ENCODE results near the gene ZBTB20.

Gene ZBTB20

GRCh38 chr3:114664006-114664405 is 483.1 kb downstream of the ZBTB20 start:
- no peak for DNase-seq

- no peak for DNase-seq
Observed at GRCh38 chr3:114660808-114661207, 486.3 kb downstream of the ZBTB20 start.

- no peak for DNase-seq
Observed at GRCh38 chr3:114660124-114660523, 487.0 kb downstream of the ZBTB20 start.

- DNase-seq = no peak
Observed at GRCh38 chr3:114659109-114660061, 487.7 kb downstream of the ZBTB20 start.

- DNase-seq = no peak
Observed at GRCh38 chr3:114651555-114651954, 495.5 kb downstream of the ZBTB20 start.

GRCh38 chr3:114650808-114651207 is 496.3 kb downstream of the ZBTB20 start:
- no peak for DNase-seq

- no peak for DNase-seq
Observed at GRCh38 chr3:114649331-114649730, 497.8 kb downstream of the ZBTB20 start.

GRCh38 chr3:114646526-114646925 is 500.6 kb downstream of the ZBTB20 start:
- no peak for DNase-seq

GRCh38 chr3:114645392-114645791 is 501.7 kb downstream of the ZBTB20 start:
- DNase-seq = no peak

- no peak for DNase-seq
Observed at GRCh38 chr3:114644367-114644766, 502.7 kb downstream of the ZBTB20 start.

GRCh38 chr3:114642951-114643741 is 503.9 kb downstream of the ZBTB20 start:
- no peak for DNase-seq

- no peak for DNase-seq
Observed at GRCh38 chr3:114640126-114640525, 507.0 kb downstream of the ZBTB20 start.

- DNase-seq = no peak
Observed at GRCh38 chr3:114639171-114639570, 507.9 kb downstream of the ZBTB20 start.

- DNase-seq = no peak
Observed at GRCh38 chr3:114635878-114636277, 511.2 kb downstream of the ZBTB20 start.

- DNase-seq = no peak
Observed at GRCh38 chr3:114634635-114635034, 512.5 kb downstream of the ZBTB20 start.

- no peak for DNase-seq
Observed at GRCh38 chr3:114632757-114633424, 514.2 kb downstream of the ZBTB20 start.

GRCh38 chr3:114627770-114628169 is 519.3 kb downstream of the ZBTB20 start:
- DNase-seq = no peak

GRCh38 chr3:114626751-114627150 is 520.3 kb downstream of the ZBTB20 start:
- DNase-seq = no peak

GRCh38 chr3:114624571-114625181 is 522.4 kb downstream of the ZBTB20 start:
- no peak for DNase-seq

GRCh38 chr3:114624047-114624445 is 523.0 kb downstream of the ZBTB20 start:
- no peak for DNase-seq

GRCh38 chr3:114623420-114624046 is 523.6 kb downstream of the ZBTB20 start:
- DNase-seq = no peak

- no peak for DNase-seq
Observed at GRCh38 chr3:114622001-114622400, 525.1 kb downstream of the ZBTB20 start.

Data from T-helper 9 cell (primary cell).